GM13977 (cell line): ENCODE measurements around the gene HERC4.

Experiments used
- DNase-seq: peaks from one replicate; pipeline ENCODE4 v3.0.0; 2012; ENCODE audit warnings: low spot score
- CTCF ChIP-seq: IDR thresholded peaks from 2 replicates; pipeline ENCODE4 v1.5.1; 2012; ENCODE audit warnings: mild to moderate bottlenecking, control low read depth; ENCODE audit not compliant: insufficient read depth; ENCODE audit errors: extremely low read depth, missing control alignments
- in situ Hi-C: fragments of 300-500 bp; cut with MboI; formaldehyde crosslinking; loops from one replicate; pipeline ENCODE4 v1.12.0; 2022; ENCODE audit warnings: low sequenced_read_pairs, low pct_unique_long_range_greater_than_20kb, mixed read lengths, inconsistent platforms; ENCODE audit not compliant: unreplicated experiment

HERC4 gene

DNA sequence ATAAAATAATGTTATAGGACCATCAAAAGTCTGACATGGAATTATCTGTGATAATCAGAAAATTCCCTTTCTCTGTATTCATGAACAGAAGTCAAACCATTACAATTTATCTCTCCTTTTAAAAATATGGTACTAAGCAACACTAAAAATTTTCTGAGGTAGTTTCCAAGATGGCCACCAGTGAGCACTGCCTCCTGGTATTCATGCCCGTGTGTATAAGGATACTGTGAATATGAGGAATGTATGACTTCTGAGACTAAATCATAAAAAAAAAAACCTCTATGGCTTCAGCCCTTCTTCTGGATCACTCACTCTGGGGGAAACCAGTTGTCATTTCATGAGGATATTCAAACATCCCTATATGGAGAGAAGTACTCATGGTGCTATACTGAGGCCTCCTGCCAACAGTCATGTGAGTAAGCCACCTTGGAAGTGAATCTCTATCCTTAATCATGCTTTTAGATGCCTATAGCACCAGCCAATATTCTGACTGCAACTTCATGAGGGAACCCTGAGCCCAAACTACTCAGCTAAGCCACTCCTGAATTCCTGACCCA, 149.6 kb downstream of the HERC4 start:
- in situ Hi-C loops: no loop called here
- no peak for DNase-seq
- TF ChIP-seq CTCF: no peak

GRCh38 chr10:67924136-67924535, 150.9 kb downstream of the HERC4 start:
- no peak for DNase-seq
- in situ Hi-C loops: no loop called here
- no peak for TF ChIP-seq CTCF

- TF ChIP-seq CTCF: no peak
- DNase-seq: no peak
- in situ Hi-C loops: no loop called here
These were observed 151.5 kb downstream of the HERC4 start for GRCh38 chr10:67923551-67923950.

DNA sequence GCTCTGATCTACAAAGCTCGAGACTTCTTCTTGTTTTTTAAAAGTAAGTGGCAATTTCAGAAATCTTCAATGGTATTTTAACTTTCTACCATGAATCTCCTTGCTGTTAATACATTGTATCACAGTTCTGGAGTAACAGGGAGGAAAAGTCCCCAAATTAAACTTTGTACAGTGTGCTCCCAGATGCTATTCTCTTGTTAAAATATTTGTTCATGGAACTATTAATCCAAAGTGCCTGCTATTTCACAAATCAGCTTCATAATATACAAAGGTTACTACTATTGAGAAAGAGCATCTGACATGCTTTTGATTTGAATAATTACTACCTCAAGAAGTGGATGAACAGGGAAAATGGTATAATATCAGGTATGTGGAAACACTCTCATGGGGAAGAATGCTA, 154.0 kb downstream of the HERC4 start:
- in situ Hi-C loops: no loop called here
- no peak for TF ChIP-seq CTCF
- no peak for DNase-seq

DNA sequence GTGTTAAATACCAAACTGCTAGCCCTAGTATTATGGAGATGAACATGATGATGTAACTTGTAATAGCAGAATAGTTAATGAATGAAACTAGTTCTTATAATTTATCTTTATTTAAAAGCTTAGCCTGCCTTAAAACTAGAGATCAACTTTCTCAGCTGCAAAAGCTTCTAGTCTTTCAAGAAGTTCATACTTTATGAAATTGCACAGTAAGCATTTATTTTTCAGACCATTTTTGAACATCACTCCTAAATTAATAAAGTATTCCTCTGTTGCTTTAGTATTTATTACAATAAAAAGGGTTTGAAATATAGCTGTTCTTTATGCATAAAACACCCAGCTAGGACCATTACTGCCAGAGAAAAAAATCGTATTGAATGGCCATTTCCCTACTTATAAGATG, 157.4 kb downstream of the HERC4 start:
- no peak for TF ChIP-seq CTCF
- in situ Hi-C loops: no loop called here
- no peak for DNase-seq

GRCh38 chr10:67917169-67917568, 157.9 kb downstream of the HERC4 start:
- no peak for TF ChIP-seq CTCF

More at GRCh38 chr10:67917169-67917568, 157.9 kb downstream of the HERC4 start:
- DNase-seq: no peak
- in situ Hi-C loops: no loop called here
